ENCODE measurements around the gene ISG15. TPM values are rescaled to one million over a fixed set of nuclear protein-coding genes. Genes with fewer than 3 reads are reported as not detected.
"Not testable (repeated sequence)": the region's sequence is repeated elsewhere in the genome, so short reads cannot be mapped to it uniquely, and the experiment has no call there.

The ISG15 gene
- total RNA-seq, 4 donors from 2014 or later, result 36.0 to 70.6 (median 40.8) TPM; not detected in 1

GRCh38 chr1:974293-974640 lies 39.0 kb upstream of the ISG15 start:
- intact Hi-C loops (cut with DNase I; ENCODE audit: low total_unique reads), result no loop called here
- WGBS, 2 donors (ENCODE audit: low coverage in 1 of 2), result 92% methylated on average over 10 of the region's 11 CpGs; no CpG with 5 or more reads in 1 of the 2 donors

GRCh38 chr1:974687-975328 lies 38.5 kb upstream of the ISG15 start:
- in situ Hi-C loops (cut with MboI; ENCODE audit: low pct_ligation_motif_present in 1 of 4, low pct_unique_long_range_greater_than_20kb in 1 of 4, low sequenced_read_pairs in 3 of 4), result no loop called here
- WGBS, 2 donors (ENCODE audit: low coverage in 1 of 2), result 53 to 77% methylated on average over 8 to 17 of the region's 17 CpGs

More at GRCh38 chr1:974293-974640, 39.0 kb upstream of the ISG15 start:
- H3K27me3 ChIP-seq, result peaks cover 58% of the 10 kb centered on the region
- no peak overlapping the region for H3K27ac ChIP-seq
- TF ChIP-seq POLR2AphosphoS5 (IDR thresholded peaks at IDR 0.05), result no peak
- no peak for TF ChIP-seq EP300 (IDR thresholded peaks at IDR 0.05; ENCODE audit: low read depth)
- no peak for TF ChIP-seq POLR2A (IDR thresholded peaks at IDR 0.05)
- TF ChIP-seq CTCF (IDR thresholded peaks at IDR 0.05), result no peak
- peaks cover 0 to 9% (median 7%) of the 10 kb centered on the region in 4 donors for H3K4me1 ChIP-seq
- in situ Hi-C loops (cut with MboI; ENCODE audit: low pct_ligation_motif_present in 1 of 4, low pct_unique_long_range_greater_than_20kb in 1 of 4, low sequenced_read_pairs in 3 of 4), result no loop called here
- no peaks in the 10 kb centered on the region for H3K9me3 ChIP-seq
- DNase-seq, result no peak
- H3K4me3 ChIP-seq, result no peak overlapping the region
- H3K36me3 ChIP-seq, result no peaks in the 10 kb centered on the region

GRCh38 chr1:975365-975764 lies 37.9 kb upstream of the ISG15 start:
- Histone ChIP-seq H3K27me3 (peaks cover 58% of the 10 kb centered on the region), H3K27ac (no peak overlapping the region), H3K4me3 (no peak overlapping the region), H3K4me1 (peaks cover 0 to 9% (median 7%) of the 10 kb centered on the region in 4 donors), H3K36me3 (no peaks in the 10 kb centered on the region), H3K9me3 (no peaks in the 10 kb centered on the region)
- no peak for DNase-seq
- in situ Hi-C loops (cut with MboI; ENCODE audit: low pct_ligation_motif_present in 1 of 4, low pct_unique_long_range_greater_than_20kb in 1 of 4, low sequenced_read_pairs in 3 of 4), result no loop called here
- no peak for TF ChIP-seq CTCF (IDR thresholded peaks at IDR 0.05)
- no peak for TF ChIP-seq POLR2A (IDR thresholded peaks at IDR 0.05)
- TF ChIP-seq EP300 (IDR thresholded peaks at IDR 0.05; ENCODE audit: low read depth), result no peak
- no peak for TF ChIP-seq POLR2AphosphoS5 (IDR thresholded peaks at IDR 0.05)
- intact Hi-C loops (cut with DNase I; ENCODE audit: low total_unique reads), result no loop called here
- 54% methylated on average over 7 of the region's 9 CpGs; no CpG with 5 or more reads in 1 of the 2 donors for WGBS, 2 donors (ENCODE audit: low coverage in 1 of 2)

More at GRCh38 chr1:974687-975328, 38.5 kb upstream of the ISG15 start:
- Histone ChIP-seq H3K27me3 (peaks cover 58% of the 10 kb centered on the region), H3K36me3 (no peaks in the 10 kb centered on the region), H3K9me3 (no peaks in the 10 kb centered on the region), H3K27ac (no peak overlapping the region), H3K4me3 (no peak overlapping the region), H3K4me1 (peaks cover 0 to 9% (median 7%) of the 10 kb centered on the region in 4 donors)
- no peak for TF ChIP-seq EP300 (IDR thresholded peaks at IDR 0.05; ENCODE audit: low read depth)
- TF ChIP-seq POLR2A (IDR thresholded peaks at IDR 0.05), result no peak
- DNase-seq, result no peak
- intact Hi-C loops (cut with DNase I; ENCODE audit: low total_unique reads), result no loop called here

- Histone ChIP-seq H3K4me3 (peak overlapping the region in 2 of 4 donors; percentile 30 to 44), H3K27ac (peak overlapping the region in 3 of 4 donors; percentile 43 to 60 (median 56)), H3K36me3 (no peaks in the 10 kb centered on the region), H3K4me1 (peaks cover 0 to 9% (median 7%) of the 10 kb centered on the region in 4 donors), H3K27me3 (peaks cover 58% of the 10 kb centered on the region), H3K9me3 (no peaks in the 10 kb centered on the region)
- intact Hi-C loops (cut with DNase I; ENCODE audit: low total_unique reads), result no loop called here
- TF ChIP-seq POLR2AphosphoS5 (IDR thresholded peaks at IDR 0.05) (no peak), CTCF (IDR thresholded peaks at IDR 0.05) (peak; percentile 53 to 85 (median 77))
- in situ Hi-C loops (cut with MboI; ENCODE audit: low pct_ligation_motif_present in 1 of 4, low pct_unique_long_range_greater_than_20kb in 1 of 4, low sequenced_read_pairs in 3 of 4), result no loop called here
- WGBS, 2 donors (ENCODE audit: low coverage in 1 of 2), result 9% methylated on average over 39 of the region's 40 CpGs; no CpG with 5 or more reads in 1 of the 2 donors
- DNase-seq, result peak; percentile 67
These were observed 37.2 kb upstream of the ISG15 start for GRCh38 chr1:975896-976683.

GRCh38 chr1:976791-977190 lies 36.5 kb upstream of the ISG15 start:
- H3K9me3 ChIP-seq; H3K4me3 ChIP-seq; H3K4me1 ChIP-seq; in situ Hi-C loops (cut with MboI; ENCODE audit: low pct_ligation_motif_present in 1 of 4, low pct_unique_long_range_greater_than_20kb in 1 of 4, low sequenced_read_pairs in 3 of 4); H3K27ac ChIP-seq; intact Hi-C loops (cut with DNase I; ENCODE audit: low total_unique reads); DNase-seq; H3K36me3 ChIP-seq: not testable (repeated sequence)
- WGBS, 2 donors (ENCODE audit: low coverage in 1 of 2), result no CpG with 5 or more reads among the region's 39 CpGs
- peaks cover 58% of the 10 kb centered on the region for H3K27me3 ChIP-seq
